ENCODE data around the gene SEMA5B.

GRCh38 chr3:122893282-122893681 lies 134.3 kb downstream of the SEMA5B start:
- TF ChIP-seq MAX (IDR thresholded peaks at IDR 0.05) (no peak), EGR1 (IDR thresholded peaks at IDR 0.05) (no peak), CREB1 (IDR thresholded peaks at IDR 0.05; ENCODE audit: low read depth) (no peak), CEBPB (IDR thresholded peaks at IDR 0.05) (no peak), USF1 (IDR thresholded peaks at IDR 0.05) (no peak), REST (IDR thresholded peaks at IDR 0.05; ENCODE audit: low read depth) (no peak)

All from Ishikawa (cell line).